ENCODE data around the gene SPAG16. TPM values are rescaled to one million over a fixed set of nuclear protein-coding genes. Genes with fewer than 3 reads are reported as not detected.

The SPAG16 gene
- total RNA-seq, 1 donor from 2014 or later = 18.7 TPM

GRCh38 chr2:214242797-214243196 is 958.5 kb downstream of the SPAG16 start:
- no peaks in the 10 kb centered on the region for H3K9me3 Mint-ChIP-seq (ENCODE audit: low read depth)

GRCh38 chr2:214244847-214245246 is 960.6 kb downstream of the SPAG16 start:
- H3K27ac Mint-ChIP-seq (ENCODE audit: unreplicated experiment) = peak overlapping the region; percentile 60
- no peak for DNase-seq (ENCODE audit: low spot score)
- TF ChIP-seq CTCF (IDR thresholded peaks at IDR 0.05) = no peak
- no peaks in the 10 kb centered on the region for H3K36me3 Mint-ChIP-seq (ENCODE audit: low read depth)
- no peaks in the 10 kb centered on the region for H3K9me3 Mint-ChIP-seq (ENCODE audit: low read depth)
- no peaks in the 10 kb centered on the region for H3K27me3 Mint-ChIP-seq (ENCODE audit: low read depth)
- H3K4me1 Mint-ChIP-seq (ENCODE audit: low read depth) = peaks cover 18% of the 10 kb centered on the region
- no peak overlapping the region for H3K4me3 Mint-ChIP-seq (ENCODE audit: unreplicated experiment)

More at GRCh38 chr2:214242797-214243196, 958.5 kb downstream of the SPAG16 start:
- no peak for TF ChIP-seq CTCF (IDR thresholded peaks at IDR 0.05)
- peaks cover 13% of the 10 kb centered on the region for H3K4me1 Mint-ChIP-seq (ENCODE audit: low read depth)
- H3K27ac Mint-ChIP-seq (ENCODE audit: unreplicated experiment) = no peak overlapping the region
- no peak overlapping the region for H3K4me3 Mint-ChIP-seq (ENCODE audit: unreplicated experiment)
- no peaks in the 10 kb centered on the region for H3K36me3 Mint-ChIP-seq (ENCODE audit: low read depth)
- H3K27me3 Mint-ChIP-seq (ENCODE audit: low read depth) = no peaks in the 10 kb centered on the region
- DNase-seq (ENCODE audit: low spot score) = no peak

GRCh38 chr2:214246417-214246816 is 962.2 kb downstream of the SPAG16 start:
- no peaks in the 10 kb centered on the region for H3K36me3 Mint-ChIP-seq (ENCODE audit: low read depth)
- no peaks in the 10 kb centered on the region for H3K9me3 Mint-ChIP-seq (ENCODE audit: low read depth)
- H3K27ac Mint-ChIP-seq (ENCODE audit: unreplicated experiment) = no peak overlapping the region
- no peaks in the 10 kb centered on the region for H3K27me3 Mint-ChIP-seq (ENCODE audit: low read depth)
- no peak overlapping the region for H3K4me3 Mint-ChIP-seq (ENCODE audit: unreplicated experiment)
- no peak for DNase-seq (ENCODE audit: low spot score)
- H3K4me1 Mint-ChIP-seq (ENCODE audit: low read depth) = peaks cover 23% of the 10 kb centered on the region
- no peak for TF ChIP-seq CTCF (IDR thresholded peaks at IDR 0.05)

- no peak for TF ChIP-seq CTCF (IDR thresholded peaks at IDR 0.05)
- no peaks in the 10 kb centered on the region for H3K27me3 Mint-ChIP-seq (ENCODE audit: low read depth)
- DNase-seq (ENCODE audit: low spot score) = no peak
- H3K4me1 Mint-ChIP-seq (ENCODE audit: low read depth) = peaks cover 28% of the 10 kb centered on the region
- H3K36me3 Mint-ChIP-seq (ENCODE audit: low read depth) = no peaks in the 10 kb centered on the region
- H3K4me3 Mint-ChIP-seq (ENCODE audit: unreplicated experiment) = no peak overlapping the region
- no peak overlapping the region for H3K27ac Mint-ChIP-seq (ENCODE audit: unreplicated experiment)
- H3K9me3 Mint-ChIP-seq (ENCODE audit: low read depth) = no peaks in the 10 kb centered on the region
Measured at GRCh38 chr2:214247531-214247930, 963.3 kb downstream of the SPAG16 start.

GRCh38 chr2:214255046-214255445 is 970.8 kb downstream of the SPAG16 start:
- Mint-ChIP-seq H3K27ac (ENCODE audit: unreplicated experiment) (no peak overlapping the region), H3K4me1 (ENCODE audit: low read depth) (peaks cover 11% of the 10 kb centered on the region), H3K4me3 (ENCODE audit: unreplicated experiment) (no peak overlapping the region), H3K27me3 (ENCODE audit: low read depth) (no peaks in the 10 kb centered on the region), H3K36me3 (ENCODE audit: low read depth) (no peaks in the 10 kb centered on the region), H3K9me3 (ENCODE audit: low read depth) (peaks cover 6% of the 10 kb centered on the region)
- no peak for DNase-seq (ENCODE audit: low spot score)
- no peak for TF ChIP-seq CTCF (IDR thresholded peaks at IDR 0.05)
